ENCODE data around the gene LRTM1.

DNA sequence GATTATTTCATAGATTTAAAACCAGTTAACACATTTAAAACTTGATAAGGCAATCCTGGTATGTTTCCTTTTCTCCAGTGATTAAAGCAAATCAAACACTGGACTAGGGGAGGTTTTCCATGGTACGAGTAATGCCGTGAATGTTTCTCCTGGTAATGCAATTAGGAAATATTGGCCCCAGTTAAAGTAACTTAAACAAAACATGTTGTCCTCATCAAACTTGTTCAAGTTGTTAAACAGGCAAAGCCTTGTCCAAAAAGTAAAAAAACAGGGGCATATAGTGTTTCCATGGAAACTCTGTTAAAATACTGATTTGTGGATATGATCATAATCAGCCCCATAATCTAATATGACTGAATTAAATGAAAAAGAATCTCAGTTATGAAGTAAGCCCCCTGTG lies 13.1 kb upstream of the LRTM1 start:
- TF ChIP-seq, protein P1, sequence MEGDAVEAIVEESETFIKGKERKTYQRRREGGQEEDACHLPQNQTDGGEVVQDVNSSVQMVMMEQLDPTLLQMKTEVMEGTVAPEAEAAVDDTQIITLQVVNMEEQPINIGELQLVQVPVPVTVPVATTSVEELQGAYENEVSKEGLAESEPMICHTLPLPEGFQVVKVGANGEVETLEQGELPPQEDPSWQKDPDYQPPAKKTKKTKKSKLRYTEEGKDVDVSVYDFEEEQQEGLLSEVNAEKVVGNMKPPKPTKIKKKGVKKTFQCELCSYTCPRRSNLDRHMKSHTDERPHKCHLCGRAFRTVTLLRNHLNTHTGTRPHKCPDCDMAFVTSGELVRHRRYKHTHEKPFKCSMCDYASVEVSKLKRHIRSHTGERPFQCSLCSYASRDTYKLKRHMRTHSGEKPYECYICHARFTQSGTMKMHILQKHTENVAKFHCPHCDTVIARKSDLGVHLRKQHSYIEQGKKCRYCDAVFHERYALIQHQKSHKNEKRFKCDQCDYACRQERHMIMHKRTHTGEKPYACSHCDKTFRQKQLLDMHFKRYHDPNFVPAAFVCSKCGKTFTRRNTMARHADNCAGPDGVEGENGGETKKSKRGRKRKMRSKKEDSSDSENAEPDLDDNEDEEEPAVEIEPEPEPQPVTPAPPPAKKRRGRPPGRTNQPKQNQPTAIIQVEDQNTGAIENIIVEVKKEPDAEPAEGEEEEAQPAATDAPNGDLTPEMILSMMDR (IDR thresholded peaks at IDR 0.05; ENCODE audit: insufficient read depth, low read length), result no peak
- TF ChIP-seq POLR2AphosphoS5 (IDR thresholded peaks at IDR 0.05; ENCODE audit: low read depth), result no peak
